Measurements from ENCODE around the gene FAM156A. TPM values are rescaled to one million over a fixed set of nuclear protein-coding genes. Genes with fewer than 3 reads are reported as not detected.

Gene FAM156A
- total and polyA plus RNA-seq, 2 of the 8 experiments (the other 6 are each of a cell fraction or from before 2014, with no cell fraction given), result 11.7 to 13.6 TPM

DNA sequence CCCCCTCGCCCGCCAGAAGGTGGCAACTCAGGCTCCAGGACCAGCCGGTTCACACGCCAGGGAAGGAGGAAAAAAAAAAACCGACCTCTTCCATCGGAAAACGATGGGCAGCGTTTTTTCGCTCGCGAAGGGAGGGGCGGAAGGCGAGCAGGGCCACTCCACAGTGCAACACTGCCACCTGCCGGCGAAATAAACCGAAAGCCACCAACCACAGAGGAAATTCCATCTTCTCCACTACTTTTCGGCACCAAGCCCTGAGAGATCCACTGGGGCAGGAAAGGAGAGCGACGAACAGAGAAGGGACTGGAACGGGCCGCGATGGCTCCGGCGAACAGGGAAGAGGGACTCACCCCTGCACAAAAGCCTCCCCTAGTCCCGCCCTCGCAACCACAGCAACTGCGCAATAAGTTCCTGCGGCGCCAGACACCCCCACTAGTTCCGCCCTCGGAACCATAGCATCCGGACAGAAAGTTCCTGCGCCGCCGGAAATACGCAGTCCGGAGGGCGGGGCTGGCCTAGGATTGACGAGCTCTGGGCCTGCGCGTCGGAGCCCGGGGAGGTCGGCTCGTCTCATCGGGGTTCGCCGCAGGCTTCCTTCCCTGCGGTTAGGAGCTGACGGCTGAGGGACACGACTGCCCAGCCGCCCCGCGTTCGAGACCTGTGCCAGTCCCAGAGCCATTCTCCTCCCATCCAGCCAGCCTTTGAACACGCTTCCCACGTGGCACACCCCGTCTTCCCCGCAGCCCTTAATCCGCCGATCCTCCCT is 23.4 kb downstream of the FAM156A start (continued):
- TF ChIP-seq, protein P1, sequence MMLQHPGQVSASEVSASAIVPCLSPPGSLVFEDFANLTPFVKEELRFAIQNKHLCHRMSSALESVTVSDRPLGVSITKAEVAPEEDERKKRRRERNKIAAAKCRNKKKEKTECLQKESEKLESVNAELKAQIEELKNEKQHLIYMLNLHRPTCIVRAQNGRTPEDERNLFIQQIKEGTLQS (IDR thresholded peaks at IDR 0.05; ENCODE audit: insufficient read depth, low read depth, low read length), result no peak
- TF ChIP-seq EP300 (IDR thresholded peaks at IDR 0.05; ENCODE audit: borderline replicate concordance in 1 of 2, low read depth in 2 of 2, low read length in 2 of 2), result peak in 1 of 2 experiments; percentile 67; a peak in 1 of 3 replicates
- TF ChIP-seq BCL11A (IDR thresholded peaks at IDR 0.05; ENCODE audit: low read depth in 2 of 2, low read length in 2 of 2), result no peak
- no peak for TF ChIP-seq RNF2 (IDR thresholded peaks at IDR 0.05; ENCODE audit: borderline replicate concordance, low read depth, low read length, missing control alignments, poor library complexity, severe bottlenecking)
- no peak for TF ChIP-seq CHD1 (IDR thresholded peaks at IDR 0.05; ENCODE audit: low read depth, low read length)
- TF ChIP-seq SAP30 (IDR thresholded peaks at IDR 0.05; ENCODE audit: insufficient read depth, insufficient replicate concordance, low read length), result no peak
- no peak for TF ChIP-seq SP4 (IDR thresholded peaks at IDR 0.05; ENCODE audit: low read length)
